ENCODE results near the gene AAK1.
"Not testable (repeated sequence)": the region's sequence is repeated elsewhere in the genome, so short reads cannot be mapped to it uniquely, and the experiment has no call there.

Gene AAK1

GRCh38 chr2:69436596-69436937 lies 207.0 kb downstream of the AAK1 start:
- no peak for DNase-seq

- no peak for DNase-seq
Observed at GRCh38 chr2:69434753-69435152, 208.8 kb downstream of the AAK1 start.

DNA sequence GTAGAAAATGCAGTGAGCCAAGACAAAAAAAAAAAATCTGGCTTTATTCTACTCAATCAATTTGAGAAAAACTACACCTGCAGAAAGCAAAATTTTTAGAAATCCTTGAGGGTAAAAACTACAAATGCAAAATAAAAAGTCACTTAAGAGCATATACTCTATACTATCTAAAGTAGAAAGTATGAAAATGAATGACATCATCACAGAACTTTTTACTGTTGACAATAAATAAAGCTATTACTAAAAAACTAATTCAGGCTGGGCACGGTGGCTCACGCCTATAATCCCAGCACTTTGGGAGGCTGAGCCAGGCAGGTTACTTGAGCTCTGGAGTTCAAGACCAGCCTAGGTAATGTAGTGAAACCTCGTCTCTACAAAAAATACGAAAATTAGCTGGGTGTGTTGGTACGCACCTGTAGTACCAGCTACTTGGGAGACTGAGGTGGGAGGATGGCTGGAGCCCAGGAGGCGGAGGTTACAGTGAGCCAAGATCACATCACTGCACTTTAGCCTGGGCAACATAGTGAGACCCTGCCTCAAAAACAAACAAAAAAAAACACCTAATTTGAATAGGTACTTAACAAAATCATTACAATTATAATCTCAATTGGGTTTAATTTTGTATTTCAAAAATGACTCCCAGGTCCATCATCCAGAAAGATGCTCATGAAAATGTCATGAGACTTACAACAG lies 213.9 kb downstream of the AAK1 start:
- no peak for DNase-seq

GRCh38 chr2:69428981-69429380 lies 214.6 kb downstream of the AAK1 start:
- no peak for DNase-seq

GRCh38 chr2:69424419-69424818 lies 219.1 kb downstream of the AAK1 start:
- no peak for DNase-seq

DNA sequence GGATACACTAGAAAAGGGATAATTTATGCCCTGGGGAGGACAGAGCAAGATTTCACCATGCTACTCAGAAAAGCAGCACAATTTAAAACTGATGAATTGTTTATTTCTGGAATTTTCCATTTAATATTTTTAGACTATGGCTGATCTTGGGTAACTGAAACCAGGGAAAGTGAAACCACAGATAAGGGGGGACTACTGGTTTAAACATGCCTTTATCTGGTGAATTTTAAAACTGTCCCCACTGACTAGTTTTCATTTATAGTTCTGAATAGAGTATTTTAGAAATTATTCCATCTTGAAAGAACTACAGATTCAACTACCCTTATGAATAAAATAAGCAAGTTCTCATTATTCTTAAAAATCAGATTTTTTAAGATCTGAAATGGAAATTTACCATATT lies 221.3 kb downstream of the AAK1 start:
- DNase-seq = no peak

DNA sequence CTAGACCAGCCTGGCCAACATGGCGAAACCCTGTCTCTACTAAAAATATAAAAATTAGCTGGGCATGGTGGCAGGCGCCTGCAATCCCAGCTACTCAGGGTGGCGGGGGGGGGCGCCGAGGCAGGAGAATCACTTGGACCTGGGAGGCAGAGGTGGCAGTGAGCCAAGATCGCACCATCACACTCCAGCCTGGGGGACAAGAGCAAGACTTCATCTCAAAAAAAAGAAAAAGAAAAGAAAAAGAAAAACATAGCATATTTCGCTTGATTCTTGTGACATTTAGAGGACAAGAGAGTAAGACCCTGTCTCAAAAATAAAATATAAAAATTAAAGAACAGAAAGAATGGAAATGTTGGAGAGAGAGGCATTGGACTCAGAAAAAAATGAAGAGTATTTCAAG lies 224.4 kb downstream of the AAK1 start:
- not testable (repeated sequence) for DNase-seq

- no peak for DNase-seq
Observed at GRCh38 chr2:69416147-69416546, 227.4 kb downstream of the AAK1 start.
